ENCODE measurements around the gene CCDC124. TPM values are rescaled to one million over a fixed set of nuclear protein-coding genes. Genes with fewer than 3 reads are reported as not detected.

Gene CCDC124
- total RNA-seq, 2 experiments from 2014 or later, result 26.9 to 28.1 TPM

GRCh38 chr19:17944301-17944700, 11.5 kb downstream of the CCDC124 start:
- Mint-ChIP-seq H3K27me3 (peaks cover 12% of the 10 kb centered on the region), H3K27ac (no peak overlapping the region), H3K4me3 (peak overlapping the region; percentile 25), H3K9me3 (no peaks in the 10 kb centered on the region), H3K4me1 (ENCODE audit: low read depth) (peaks cover 25% of the 10 kb centered on the region), H3K36me3 (ENCODE audit: low read depth) (peaks cover 15% of the 10 kb centered on the region)
- Histone ChIP-seq H3K27ac (ENCODE audit: low read depth in 1 of 2, low read length in 2 of 2) (no peak overlapping the region), H3K4me3 (ENCODE audit: low read length) (no peak overlapping the region), H3K36me3 (ENCODE audit: insufficient read depth, low read length) (peaks cover 10% of the 10 kb centered on the region), H3K27me3 (ENCODE audit: control insufficient read depth in 1 of 2, insufficient read depth in 2 of 2, low read length in 2 of 2) (peaks cover 3 to 10% of the 10 kb centered on the region in 2 experiments), H3K4me1 (ENCODE audit: insufficient read depth, low read length) (peaks cover 22% of the 10 kb centered on the region), H3K9me3 (ENCODE audit: control insufficient read depth in 1 of 2, insufficient read depth in 1 of 2, low read length in 2 of 2) (no peaks in the 10 kb centered on the region)
- POLR2A ChIA-PET, result interaction anchor here (1.2 kb wide), 1 partner anchor 11 kb away, joined by 4 read pairs; the partner anchor contains the start of gene CCDC124
- ATAC-seq (ENCODE audit: poor library complexity) (no peak), DNase-seq (no peak)
- intact Hi-C loops (cut with DNase I, micrococcal nuclease), result no loop called here
- TF ChIP-seq CTCF (IDR thresholded peaks at IDR 0.05), result no peak
- CTCF ChIA-PET, result no interaction called here

- CTCF ChIA-PET, result interaction anchor here (0.7 to 3.4 kb wide), 7 partner anchors 9 to 87 kb away, joined by 3 to 24 read pairs (median 4); partner anchors contain the start of genes CCDC124 and RPL18A
- H3K4me1 ChIP-seq (ENCODE audit: insufficient read depth, low read length), result peaks cover 50% of the 10 kb centered on the region
- Mint-ChIP-seq H3K27ac (peak overlapping the region; percentile 93), H3K9me3 (no peaks in the 10 kb centered on the region), H3K4me1 (ENCODE audit: low read depth) (peaks cover 50% of the 10 kb centered on the region), H3K4me3 (peak overlapping the region; percentile 91), H3K27me3 (peaks cover 38% of the 10 kb centered on the region), H3K36me3 (ENCODE audit: low read depth) (peaks cover 11% of the 10 kb centered on the region)
- peaks cover 0 to 15% of the 10 kb centered on the region in 2 experiments for H3K9me3 ChIP-seq (ENCODE audit: control insufficient read depth in 1 of 2, insufficient read depth in 1 of 2, low read length in 2 of 2)
- DNase-seq (peak in 3 of 14 experiments; percentile 37 to 78 (median 71)), ATAC-seq (ENCODE audit: poor library complexity) (peak; percentile 34)
- H3K36me3 ChIP-seq (ENCODE audit: insufficient read depth, low read length), result peaks cover 6% of the 10 kb centered on the region
- POLR2A ChIA-PET, result interaction anchor here (0.7 to 2.4 kb wide), 11 partner anchors 10 to 205 kb away, joined by 3 to 12 read pairs (median 3); partner anchors contain the start of genes ARRDC2, CCDC124, JAK3 and PIK3R2
- intact Hi-C loops (cut with DNase I, micrococcal nuclease), result loop anchor here (2.0 kb wide), 1 partner anchor 50 kb away; no protein-coding TSS in a partner anchor
- peak overlapping the region; percentile 90 to 91 for H3K27ac ChIP-seq (ENCODE audit: low read depth in 1 of 2, low read length in 2 of 2)
- H3K4me3 ChIP-seq (ENCODE audit: low read length), result peak overlapping the region; percentile 57
- TF ChIP-seq CTCF (IDR thresholded peaks at IDR 0.05), result no peak
- H3K27me3 ChIP-seq (ENCODE audit: control insufficient read depth in 1 of 2, insufficient read depth in 2 of 2, low read length in 2 of 2), result peaks cover 28 to 38% of the 10 kb centered on the region in 2 experiments
Measured at GRCh38 chr19:17946965-17947784, 14.4 kb downstream of the CCDC124 start.

DNA sequence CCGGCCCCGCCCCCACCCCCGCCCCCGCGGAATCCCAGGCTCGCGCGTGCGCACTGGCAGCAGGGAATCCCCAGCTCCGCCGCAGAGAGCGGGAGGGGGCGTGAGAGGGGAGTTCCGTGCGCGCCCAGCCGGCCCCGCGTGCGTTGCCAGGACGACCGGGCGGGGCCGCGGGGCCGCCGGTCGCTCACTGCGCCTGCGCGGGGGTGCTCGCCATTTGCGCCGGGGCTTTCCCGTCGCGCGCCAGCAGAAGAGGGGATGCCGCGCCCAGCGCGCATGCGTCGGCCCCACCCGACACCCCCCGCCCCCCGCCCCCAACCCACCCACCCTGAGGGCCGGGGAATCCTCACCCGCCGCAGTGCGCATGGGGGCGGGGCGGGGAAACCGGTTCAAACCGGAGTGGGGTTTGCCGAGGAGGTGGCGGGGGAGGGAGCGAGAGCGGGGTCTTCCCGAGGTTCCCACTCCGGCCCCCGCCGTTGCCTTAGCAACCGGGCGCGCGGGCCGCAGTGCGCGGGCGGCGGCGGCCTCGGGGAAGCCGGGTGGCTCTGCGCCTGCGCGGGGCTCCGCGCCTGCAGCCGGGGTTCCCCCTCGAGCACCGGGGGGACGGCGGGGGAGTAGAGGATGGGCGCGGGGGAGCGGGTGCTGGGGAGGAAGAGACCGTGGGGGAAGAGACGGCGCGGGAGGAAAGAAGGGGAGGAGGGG, 15.1 kb downstream of the CCDC124 start:
- DNase-seq (peak; percentile 89 to 99 (median 94)), ATAC-seq (ENCODE audit: poor library complexity) (peak; percentile 69)
- H3K4me1 ChIP-seq (ENCODE audit: insufficient read depth, low read length), result peaks cover 58% of the 10 kb centered on the region
- H3K36me3 Mint-ChIP-seq (ENCODE audit: low read depth), result peaks cover 11% of the 10 kb centered on the region
- H3K9me3 Mint-ChIP-seq, result no peaks in the 10 kb centered on the region
- intact Hi-C loops (cut with DNase I, micrococcal nuclease), result loop anchor here (2.0 kb wide), 1 partner anchor 49 kb away; no protein-coding TSS in a partner anchor
- H3K4me1 Mint-ChIP-seq (ENCODE audit: low read depth), result peaks cover 55% of the 10 kb centered on the region
- peak overlapping the region; percentile 57 for H3K4me3 ChIP-seq (ENCODE audit: low read length)
- TF ChIP-seq CTCF (IDR thresholded peaks at IDR 0.05), result no peak
- ChIA-PET POLR2A (interaction anchor here (0.7 to 2.4 kb wide), 8 partner anchors 9 to 171 kb away, joined by 3 to 12 read pairs (median 3); partner anchors contain the start of genes ARRDC2, CCDC124, JAK3 and RPL18A), CTCF (interaction anchor here (0.5 to 3.4 kb wide), 7 partner anchors 10 to 440 kb away, joined by 3 to 11 read pairs (median 5); partner anchors contain the start of genes CCDC124 and RPL18A)
- no peak overlapping the region for H3K27ac ChIP-seq (ENCODE audit: low read depth in 1 of 2, low read length in 2 of 2)
- peak overlapping the region; percentile 93 for H3K27ac Mint-ChIP-seq
- H3K4me3 Mint-ChIP-seq, result peak overlapping the region; percentile 89
- H3K27me3 ChIP-seq (ENCODE audit: control insufficient read depth in 1 of 2, insufficient read depth in 2 of 2, low read length in 2 of 2), result peaks cover 36 to 46% of the 10 kb centered on the region in 2 experiments
- H3K27me3 Mint-ChIP-seq, result peaks cover 44% of the 10 kb centered on the region
- H3K9me3 ChIP-seq (ENCODE audit: control insufficient read depth in 1 of 2, insufficient read depth in 1 of 2, low read length in 2 of 2), result peaks cover 0 to 22% of the 10 kb centered on the region in 2 experiments
- H3K36me3 ChIP-seq (ENCODE audit: insufficient read depth, low read length), result peaks cover 6% of the 10 kb centered on the region

Data from CD4-positive, alpha-beta T cell (primary cell).